AG10803 (cell line): ENCODE measurements around the gene EPB41L2.

ENCODE experiments used
- DNase-seq: peaks from one replicate; pipeline ENCODE4 v3.0.0; 2010; ENCODE audit warnings: low read depth
- H3K4me3 ChIP-seq: 2 replicates; pipeline ENCODE4 v1.5.1; 2011; ENCODE audit warnings: mild to moderate bottlenecking, low read length, control low read depth
- CTCF ChIP-seq: conservative IDR thresholded peaks from 2 replicates; pipeline ENCODE4 v1.5.1; 2011; ENCODE audit warnings: mild to moderate bottlenecking, low read length, control low read depth, inconsistent platforms

The EPB41L2 gene

GRCh38 chr6:130906736-130907381 lies 156.2 kb downstream of the EPB41L2 start:
- no peak for TF ChIP-seq CTCF

GRCh38 chr6:130903602-130904001 lies 159.4 kb downstream of the EPB41L2 start:
- no peak overlapping the region for H3K4me3 ChIP-seq
- TF ChIP-seq CTCF = no peak
- DNase-seq = no peak

More at GRCh38 chr6:130906736-130907381, 156.2 kb downstream of the EPB41L2 start:
- peak; percentile 64 for DNase-seq
- H3K4me3 ChIP-seq = no peak overlapping the region

GRCh38 chr6:130903007-130903406 lies 160.0 kb downstream of the EPB41L2 start:
- DNase-seq = no peak
- no peak overlapping the region for H3K4me3 ChIP-seq
- TF ChIP-seq CTCF = no peak

GRCh38 chr6:130900913-130901312 lies 162.1 kb downstream of the EPB41L2 start:
- H3K4me3 ChIP-seq = no peak overlapping the region
- TF ChIP-seq CTCF = no peak
- peak; percentile 66 for DNase-seq

- peak; percentile 36 for DNase-seq
- no peak for TF ChIP-seq CTCF
Observed at GRCh38 chr6:130896249-130896648, 166.8 kb downstream of the EPB41L2 start.

GRCh38 chr6:130895516-130895915 lies 167.5 kb downstream of the EPB41L2 start:
- DNase-seq = peak; percentile 56
- H3K4me3 ChIP-seq = no peak overlapping the region
- no peak for TF ChIP-seq CTCF

More at GRCh38 chr6:130896249-130896648, 166.8 kb downstream of the EPB41L2 start:
- no peak overlapping the region for H3K4me3 ChIP-seq

- no peak overlapping the region for H3K4me3 ChIP-seq
- TF ChIP-seq CTCF = no peak
Observed at GRCh38 chr6:130893766-130894165, 169.3 kb downstream of the EPB41L2 start.

More at GRCh38 chr6:130893766-130894165, 169.3 kb downstream of the EPB41L2 start:
- no peak for DNase-seq
